ENCODE data around the gene DGKQ.

DNA sequence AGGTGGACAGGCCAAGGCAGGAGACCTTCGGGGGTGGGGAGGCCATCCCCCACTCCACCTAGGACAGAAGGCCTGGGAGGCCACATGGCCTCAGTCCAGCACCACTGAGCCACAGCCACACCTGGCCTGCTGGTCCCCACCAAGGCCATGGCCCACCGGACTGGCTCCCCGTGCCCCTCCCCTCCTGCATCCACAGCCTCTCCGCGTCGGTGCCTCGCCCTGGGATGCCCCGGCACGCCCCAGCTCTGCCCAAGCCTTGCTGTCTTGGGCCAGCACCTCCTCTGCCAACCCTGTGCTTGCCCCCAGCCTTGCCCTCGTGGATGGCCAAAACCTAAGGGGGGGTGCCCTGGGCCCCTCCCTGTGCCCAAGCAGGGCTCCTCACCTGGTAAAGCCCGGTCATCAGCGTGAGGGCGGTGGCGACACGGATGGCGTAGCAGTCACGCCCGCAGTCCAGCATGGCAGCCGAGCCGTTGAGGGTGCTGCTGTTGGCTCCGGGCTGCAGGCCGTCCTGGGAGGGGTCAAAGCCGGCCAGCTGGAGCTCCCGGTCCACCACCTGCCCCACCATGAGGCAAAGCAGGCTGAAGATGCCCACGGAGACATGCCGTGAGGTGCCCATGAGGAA is 17.5 kb upstream of the DGKQ start:
- TF ChIP-seq CTCF (IDR thresholded peaks at IDR 0.05; ENCODE audit: insufficient read depth, low read length, poor library complexity, severe bottlenecking): no peak
- no peak for TF ChIP-seq EZH2phosphoT487 (conservative IDR thresholded peaks at IDR 0.05; ENCODE audit: low read length)

Measured in SU-DHL-6 (cell line).